ENCODE data around the gene VTN. TPM values are rescaled to one million over a fixed set of nuclear protein-coding genes. Genes with fewer than 3 reads are reported as not detected.

The VTN gene
- total and polyA plus RNA-seq, 2 donors from 2014 or later = 0.98 to 3.5 TPM

DNA sequence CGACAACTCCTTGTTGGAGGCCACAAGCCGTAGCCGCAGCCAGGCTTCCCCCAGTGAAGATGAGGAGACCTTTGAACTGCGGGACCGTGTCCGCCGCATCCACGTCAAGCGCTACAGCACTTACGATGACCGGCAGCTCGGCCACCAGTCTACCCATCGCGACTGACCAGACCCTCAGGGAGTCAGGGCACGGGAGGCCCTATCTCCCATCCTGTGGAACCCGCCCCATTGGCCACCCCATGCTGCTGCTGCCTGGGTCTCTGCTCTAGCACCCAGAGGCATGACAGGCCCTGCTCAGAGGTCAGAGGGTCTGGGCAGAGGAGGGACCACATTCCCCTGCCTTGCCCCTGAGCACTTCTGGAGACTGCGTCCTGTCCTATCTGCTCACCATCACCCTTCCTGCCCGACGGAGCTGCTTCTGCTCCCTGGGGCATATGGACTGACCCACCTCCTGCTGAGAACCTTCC is 25.6 kb downstream of the VTN start:
- Histone ChIP-seq H3K9ac (ENCODE audit: low read length in 3 of 3) (no peak overlapping the region), H3K27ac (ENCODE audit: low read depth in 2 of 2, low read length in 2 of 2) (no peak overlapping the region)
- FAIRE-seq = no peak

DNA sequence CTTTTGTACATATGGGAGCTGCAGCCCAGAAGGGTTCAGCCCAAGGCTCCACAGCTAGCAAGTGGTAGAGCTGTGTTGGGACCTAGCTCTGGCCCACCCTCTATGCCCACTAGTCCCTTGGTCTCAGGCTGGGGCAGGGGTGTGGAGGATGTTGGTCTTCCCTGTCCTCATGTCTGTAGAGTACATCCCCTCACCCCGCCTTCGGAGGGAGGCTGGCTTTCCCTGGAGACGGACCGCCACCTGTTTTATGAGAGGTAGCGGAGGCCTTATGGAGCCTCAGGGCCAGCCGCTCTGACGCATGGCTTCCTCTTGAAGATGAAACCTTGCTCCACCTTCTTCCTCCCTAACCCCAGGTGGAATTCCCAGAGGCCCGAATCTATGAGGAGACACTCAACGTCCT is 26.1 kb downstream of the VTN start:
- Histone ChIP-seq H3K36me3 (ENCODE audit: control insufficient read depth in 2 of 3, insufficient read depth in 3 of 3, low read length in 3 of 3) (peaks cover 3 to 77% (median 43%) of the 10 kb centered on the region in 3 donors), H3K27ac (ENCODE audit: low read depth in 2 of 2, low read length in 2 of 2) (no peak overlapping the region), H3K4me3 (ENCODE audit: low read length in 3 of 3) (no peak overlapping the region), H3K9ac (ENCODE audit: low read length in 3 of 3) (no peak overlapping the region), H3K4me1 (ENCODE audit: control insufficient read depth in 2 of 3, insufficient read depth in 2 of 3, low read depth in 1 of 3, low read length in 3 of 3) (peaks cover 0 to 40% (median 27%) of the 10 kb centered on the region in 3 donors), H3K9me3 (ENCODE audit: control insufficient read depth in 2 of 3, insufficient read depth in 1 of 3, low read length in 3 of 3) (no peaks in the 10 kb centered on the region), H3K27me3 (ENCODE audit: control insufficient read depth, insufficient read depth, low read length) (no peaks in the 10 kb centered on the region)
- intact Hi-C loops (cut with DNase I) = no loop called here
- FAIRE-seq (no peak), DNase-seq (no peak)
- TF ChIP-seq, protein P1, sequence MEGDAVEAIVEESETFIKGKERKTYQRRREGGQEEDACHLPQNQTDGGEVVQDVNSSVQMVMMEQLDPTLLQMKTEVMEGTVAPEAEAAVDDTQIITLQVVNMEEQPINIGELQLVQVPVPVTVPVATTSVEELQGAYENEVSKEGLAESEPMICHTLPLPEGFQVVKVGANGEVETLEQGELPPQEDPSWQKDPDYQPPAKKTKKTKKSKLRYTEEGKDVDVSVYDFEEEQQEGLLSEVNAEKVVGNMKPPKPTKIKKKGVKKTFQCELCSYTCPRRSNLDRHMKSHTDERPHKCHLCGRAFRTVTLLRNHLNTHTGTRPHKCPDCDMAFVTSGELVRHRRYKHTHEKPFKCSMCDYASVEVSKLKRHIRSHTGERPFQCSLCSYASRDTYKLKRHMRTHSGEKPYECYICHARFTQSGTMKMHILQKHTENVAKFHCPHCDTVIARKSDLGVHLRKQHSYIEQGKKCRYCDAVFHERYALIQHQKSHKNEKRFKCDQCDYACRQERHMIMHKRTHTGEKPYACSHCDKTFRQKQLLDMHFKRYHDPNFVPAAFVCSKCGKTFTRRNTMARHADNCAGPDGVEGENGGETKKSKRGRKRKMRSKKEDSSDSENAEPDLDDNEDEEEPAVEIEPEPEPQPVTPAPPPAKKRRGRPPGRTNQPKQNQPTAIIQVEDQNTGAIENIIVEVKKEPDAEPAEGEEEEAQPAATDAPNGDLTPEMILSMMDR (IDR thresholded peaks at IDR 0.05; ENCODE audit: borderline replicate concordance, extremely low read depth, insufficient read depth) = no peak

More for the DNA sequence above, 25.6 kb downstream of the VTN start:
- Histone ChIP-seq H3K36me3 (ENCODE audit: control insufficient read depth in 2 of 3, insufficient read depth in 3 of 3, low read length in 3 of 3) (peaks cover 3 to 77% (median 45%) of the 10 kb centered on the region in 3 donors), H3K4me3 (ENCODE audit: low read length in 3 of 3) (no peak overlapping the region), H3K4me1 (ENCODE audit: control insufficient read depth in 2 of 3, insufficient read depth in 2 of 3, low read depth in 1 of 3, low read length in 3 of 3) (peaks cover 0 to 40% (median 27%) of the 10 kb centered on the region in 3 donors), H3K27me3 (ENCODE audit: control insufficient read depth, insufficient read depth, low read length) (no peaks in the 10 kb centered on the region), H3K9me3 (ENCODE audit: control insufficient read depth in 2 of 3, insufficient read depth in 1 of 3, low read length in 3 of 3) (no peaks in the 10 kb centered on the region)
- intact Hi-C loops (cut with DNase I) = no loop called here
- no peak for DNase-seq
- TF ChIP-seq, protein P1 (IDR thresholded peaks at IDR 0.05; ENCODE audit: borderline replicate concordance, extremely low read depth, insufficient read depth) = no peak

DNA sequence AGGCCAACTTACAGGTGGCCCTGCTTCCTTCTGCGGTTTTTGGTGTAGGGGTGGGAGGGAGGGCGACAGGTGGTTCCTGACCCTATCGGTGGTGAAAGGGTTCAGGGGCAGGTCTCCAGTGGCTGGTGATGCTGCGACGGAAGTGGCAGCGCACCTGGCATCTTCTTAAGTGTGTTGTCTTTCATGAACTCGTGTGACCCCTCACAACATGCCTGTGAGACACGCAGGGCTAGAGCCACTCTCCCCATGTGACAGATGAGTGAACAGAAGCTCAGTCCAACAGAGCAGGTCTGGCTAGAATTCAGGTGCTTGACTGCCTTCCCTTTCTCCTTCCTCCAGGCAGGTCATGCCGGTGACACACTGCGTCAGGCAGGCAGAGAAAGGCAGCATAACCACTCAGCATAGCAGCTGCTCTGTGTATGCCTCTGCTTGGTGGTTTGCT is 26.6 kb downstream of the VTN start:
- intact Hi-C loops (cut with DNase I) = no loop called here
- FAIRE-seq = no peak
- Histone ChIP-seq H3K9me3 (ENCODE audit: control insufficient read depth in 2 of 3, insufficient read depth in 1 of 3, low read length in 3 of 3) (no peaks in the 10 kb centered on the region), H3K4me3 (ENCODE audit: low read length in 3 of 3) (no peak overlapping the region), H3K36me3 (ENCODE audit: control insufficient read depth in 2 of 3, insufficient read depth in 3 of 3, low read length in 3 of 3) (peaks cover 3 to 72% (median 38%) of the 10 kb centered on the region in 3 donors), H3K27me3 (ENCODE audit: control insufficient read depth, insufficient read depth, low read length) (no peaks in the 10 kb centered on the region), H3K4me1 (ENCODE audit: control insufficient read depth in 2 of 3, insufficient read depth in 2 of 3, low read depth in 1 of 3, low read length in 3 of 3) (peaks cover 0 to 37% (median 27%) of the 10 kb centered on the region in 3 donors), H3K27ac (ENCODE audit: low read depth in 2 of 2, low read length in 2 of 2) (no peak overlapping the region), H3K9ac (ENCODE audit: low read length in 3 of 3) (no peak overlapping the region)
- TF ChIP-seq, protein P1 (IDR thresholded peaks at IDR 0.05; ENCODE audit: borderline replicate concordance, extremely low read depth, insufficient read depth) = no peak
- DNase-seq = no peak

DNA sequence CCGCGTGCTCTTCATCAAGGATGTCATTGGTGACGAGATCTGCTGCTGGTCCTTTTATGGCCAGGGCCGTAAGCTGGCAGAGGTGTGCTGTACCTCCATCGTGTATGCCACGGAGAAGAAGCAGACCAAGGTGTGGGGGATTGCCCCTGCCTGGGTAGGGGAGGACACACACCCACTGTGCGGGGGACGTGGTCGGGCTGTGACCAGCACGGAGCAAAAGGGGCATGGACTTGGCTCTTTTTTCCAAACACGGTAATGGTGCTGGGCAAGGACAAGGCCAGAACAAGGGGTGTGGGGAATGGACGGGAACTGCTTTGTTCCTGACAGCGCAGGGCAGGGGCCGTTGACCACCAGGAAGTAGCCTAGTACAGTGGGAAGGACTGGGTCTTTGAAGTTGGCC is 27.8 kb downstream of the VTN start:
- peaks cover 3 to 63% (median 38%) of the 10 kb centered on the region in 3 donors for H3K36me3 ChIP-seq (ENCODE audit: control insufficient read depth in 2 of 3, insufficient read depth in 3 of 3, low read length in 3 of 3)
- FAIRE-seq = no peak
- H3K4me1 ChIP-seq (ENCODE audit: control insufficient read depth in 2 of 3, insufficient read depth in 2 of 3, low read depth in 1 of 3, low read length in 3 of 3) = peaks cover 0 to 25% (median 18%) of the 10 kb centered on the region in 3 donors
- TF ChIP-seq, protein P1 (IDR thresholded peaks at IDR 0.05; ENCODE audit: borderline replicate concordance, extremely low read depth, insufficient read depth) = no peak
- no peaks in the 10 kb centered on the region for H3K27me3 ChIP-seq (ENCODE audit: control insufficient read depth, insufficient read depth, low read length)
- no peak overlapping the region for H3K9ac ChIP-seq (ENCODE audit: low read length in 3 of 3)
- H3K27ac ChIP-seq (ENCODE audit: low read depth in 2 of 2, low read length in 2 of 2) = no peak overlapping the region
- intact Hi-C loops (cut with DNase I) = no loop called here
- H3K9me3 ChIP-seq (ENCODE audit: control insufficient read depth in 2 of 3, insufficient read depth in 1 of 3, low read length in 3 of 3) = no peaks in the 10 kb centered on the region
- DNase-seq = no peak
- H3K4me3 ChIP-seq (ENCODE audit: low read length in 3 of 3) = no peak overlapping the region
